Measurements from ENCODE around the gene CPLX1. TPM values are rescaled to one million over a fixed set of nuclear protein-coding genes. Genes with fewer than 3 reads are reported as not detected.

Gene CPLX1
- total and polyA plus RNA-seq, 9 donors, result 0.09 to 0.91 (median 0.27) TPM

DNA sequence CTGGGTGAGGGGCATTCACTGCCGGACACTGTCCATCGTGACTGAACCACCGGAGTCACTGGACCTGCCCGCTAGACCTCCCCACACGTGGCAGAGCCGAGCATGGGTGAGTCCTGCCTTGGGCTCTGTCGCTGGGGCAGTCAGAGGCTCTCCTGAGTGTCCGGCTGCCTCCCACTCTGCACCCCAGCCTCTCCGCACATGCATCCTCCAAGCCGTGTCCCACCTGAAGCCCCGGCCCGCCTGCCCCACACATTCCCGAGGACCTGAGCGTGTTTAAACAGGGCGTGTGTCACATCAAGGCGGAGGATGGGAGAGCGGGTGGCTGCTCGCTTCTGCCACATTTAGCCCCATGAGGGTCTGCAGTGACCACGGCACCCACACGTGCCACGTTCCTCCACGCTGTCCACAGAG is 4.7 kb downstream of the CPLX1 start:
- DNase-seq, result no peak
- H3K36me3 ChIP-seq (ENCODE audit: control insufficient read depth, insufficient read depth, low read length), result no peaks in the 10 kb centered on the region
- 79% methylated on average over 22 of the region's 22 CpGs for WGBS (ENCODE audit: insufficient coverage)
- H3K4me1 ChIP-seq (ENCODE audit: control insufficient read depth, insufficient read depth, low read length), result no peaks in the 10 kb centered on the region
- peaks cover 68% of the 10 kb centered on the region for H3K27me3 ChIP-seq (ENCODE audit: control insufficient read depth, insufficient read depth, low read length)
- no peaks in the 10 kb centered on the region for H3K9me3 ChIP-seq (replicated peaks; ENCODE audit: control insufficient read depth, low read depth, low read length)
- H3K27ac ChIP-seq (ENCODE audit: low read length), result no peak overlapping the region
- no peak overlapping the region for H3K4me3 ChIP-seq (ENCODE audit: low read length)

DNA sequence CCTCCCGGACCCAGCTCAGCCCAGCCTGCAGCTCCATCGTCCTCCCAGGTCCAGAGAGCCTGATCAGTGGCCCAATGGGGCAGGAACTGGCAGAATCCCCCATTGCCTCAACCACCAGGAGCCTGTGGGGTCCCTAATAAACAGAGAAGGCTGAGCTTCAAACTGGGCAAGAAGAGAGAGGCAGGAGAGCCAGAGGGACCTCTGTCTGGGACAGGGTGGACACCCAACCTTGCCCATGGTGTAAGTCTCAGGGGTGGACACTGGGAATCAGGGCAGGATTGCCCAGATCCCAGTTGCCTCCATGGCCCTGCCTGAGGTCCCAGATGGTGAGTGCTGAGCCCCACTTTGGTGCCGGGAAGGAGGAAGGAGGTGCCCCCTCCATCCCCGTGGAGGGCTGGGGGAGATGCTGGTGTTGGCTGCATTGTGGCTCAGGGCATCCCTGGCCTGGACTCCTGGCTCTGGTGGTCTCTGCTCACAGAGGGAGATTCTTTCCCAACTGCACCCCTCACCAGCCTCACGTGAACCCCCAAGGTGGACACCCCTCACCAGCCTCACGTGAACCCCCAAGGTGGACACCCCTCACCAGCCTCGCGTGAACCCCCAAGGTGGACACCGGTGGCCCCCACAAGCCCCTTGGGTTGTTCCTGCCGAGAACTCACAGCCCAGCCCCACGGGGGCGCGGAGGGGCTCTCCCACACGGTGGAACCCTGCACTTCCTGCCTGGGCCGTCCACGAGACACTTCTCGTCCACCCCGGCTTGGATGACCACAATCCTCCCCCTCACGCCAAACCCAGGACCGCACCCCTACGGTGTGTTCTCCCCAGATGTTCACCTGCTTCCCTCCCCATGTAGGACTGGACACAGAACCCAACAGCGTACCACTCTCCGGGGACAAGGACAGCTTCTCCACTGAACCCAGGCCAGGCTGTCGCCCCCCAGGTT is 5.4 kb downstream of the CPLX1 start:
- H3K36me3 ChIP-seq (ENCODE audit: control insufficient read depth, insufficient read depth, low read length), result no peaks in the 10 kb centered on the region
- H3K9me3 ChIP-seq (replicated peaks; ENCODE audit: control insufficient read depth, low read depth, low read length), result no peaks in the 10 kb centered on the region
- WGBS (ENCODE audit: insufficient coverage), result 77% methylated on average over 22 of the region's 24 CpGs
- H3K27me3 ChIP-seq (ENCODE audit: control insufficient read depth, insufficient read depth, low read length), result peaks cover 70% of the 10 kb centered on the region
- no peak for DNase-seq
- no peak overlapping the region for H3K27ac ChIP-seq (ENCODE audit: low read length)
- no peak overlapping the region for H3K4me3 ChIP-seq (ENCODE audit: low read length)
- H3K4me1 ChIP-seq (ENCODE audit: control insufficient read depth, insufficient read depth, low read length), result no peaks in the 10 kb centered on the region

DNA sequence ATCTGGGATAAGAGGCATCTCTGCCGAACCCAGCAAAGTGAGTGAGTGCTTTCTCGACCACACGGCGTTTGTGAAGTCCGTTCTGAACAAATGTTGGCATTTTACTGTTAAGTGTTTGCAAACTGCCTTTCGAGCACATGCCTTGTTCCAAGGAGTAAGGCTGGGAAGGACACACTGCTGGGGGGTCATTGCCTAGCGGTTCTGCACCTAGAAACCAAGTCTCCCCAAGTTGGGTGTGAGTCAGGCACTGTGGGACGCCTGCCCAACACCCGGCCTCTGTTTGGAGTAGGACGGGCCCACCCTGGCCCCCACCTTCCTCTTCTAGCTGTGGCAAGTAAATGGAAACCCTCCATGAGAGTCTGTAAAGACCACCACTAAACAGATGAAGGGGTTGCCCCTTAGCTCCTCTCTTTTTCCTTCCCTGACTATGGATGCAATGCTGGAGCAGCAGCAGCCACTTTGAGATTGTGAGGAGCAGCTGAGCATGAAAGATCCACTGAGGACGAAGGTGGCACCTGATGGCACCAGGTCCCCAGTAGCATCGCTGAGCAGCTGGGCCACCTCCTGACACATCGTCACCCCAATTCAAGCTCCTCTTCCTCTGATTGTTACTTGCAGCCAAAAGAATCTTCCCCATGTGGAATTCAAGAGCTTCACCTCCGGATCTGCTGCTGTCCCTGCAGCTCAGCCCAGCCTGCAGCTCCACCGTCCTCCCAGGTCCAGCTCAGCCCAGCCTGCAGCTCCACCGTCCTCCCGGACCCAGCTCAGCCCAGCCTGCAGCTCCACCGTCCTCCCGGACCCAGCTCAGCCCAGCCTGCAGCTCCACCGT is 6.3 kb downstream of the CPLX1 start:
- no peak overlapping the region for H3K27ac ChIP-seq (ENCODE audit: low read length)
- no peaks in the 10 kb centered on the region for H3K4me1 ChIP-seq (ENCODE audit: control insufficient read depth, insufficient read depth, low read length)
- H3K27me3 ChIP-seq (ENCODE audit: control insufficient read depth, insufficient read depth, low read length), result peaks cover 70% of the 10 kb centered on the region
- H3K36me3 ChIP-seq (ENCODE audit: control insufficient read depth, insufficient read depth, low read length), result no peaks in the 10 kb centered on the region
- H3K4me3 ChIP-seq (ENCODE audit: low read length), result no peak overlapping the region
- H3K9me3 ChIP-seq (replicated peaks; ENCODE audit: control insufficient read depth, low read depth, low read length), result no peaks in the 10 kb centered on the region
- 77% methylated on average over 16 of the region's 20 CpGs for WGBS (ENCODE audit: insufficient coverage)
- no peak for DNase-seq

DNA sequence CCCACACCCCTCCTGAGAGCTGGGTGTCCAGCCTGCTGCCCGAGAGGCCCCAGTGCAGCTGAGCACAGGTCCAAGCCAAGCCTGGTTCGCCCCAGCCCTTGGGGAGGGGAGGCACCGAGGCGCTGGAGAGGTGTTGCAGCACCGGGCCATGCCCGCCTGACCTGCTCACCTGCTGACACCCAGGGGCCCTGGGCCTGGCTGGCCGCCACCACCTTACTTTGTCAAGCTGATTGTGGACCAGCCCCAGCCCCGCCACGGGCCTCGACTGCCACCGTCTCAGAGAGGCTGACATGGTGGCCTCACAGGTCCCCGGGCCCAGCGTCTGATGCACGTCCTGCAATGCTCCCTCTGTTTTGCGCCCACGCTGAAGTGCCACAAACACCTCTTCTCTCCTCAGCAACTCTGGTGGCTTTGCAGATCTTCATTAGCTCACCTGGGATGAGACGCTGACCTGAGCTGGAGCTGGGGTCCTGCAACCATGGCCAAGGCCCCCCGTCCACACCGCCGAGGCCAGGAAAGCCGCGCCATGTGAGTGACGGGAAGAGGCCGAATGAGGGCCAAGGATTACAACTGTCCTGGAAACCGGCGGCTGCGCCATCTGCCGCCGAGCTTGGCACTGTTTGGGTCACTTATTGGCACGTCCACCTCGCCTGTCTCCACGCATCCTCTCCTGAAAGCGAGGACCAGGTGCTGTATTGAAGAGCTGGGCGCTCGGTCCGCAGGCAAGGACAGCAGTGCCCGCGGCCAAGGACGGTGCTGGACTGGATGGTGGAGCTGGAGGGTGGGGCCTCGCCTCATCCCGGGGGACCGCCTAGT is 7.6 kb downstream of the CPLX1 start:
- Histone ChIP-seq H3K27me3 (ENCODE audit: control insufficient read depth, insufficient read depth, low read length) (peaks cover 69% of the 10 kb centered on the region), H3K27ac (ENCODE audit: low read length) (no peak overlapping the region), H3K36me3 (ENCODE audit: control insufficient read depth, insufficient read depth, low read length) (no peaks in the 10 kb centered on the region), H3K4me3 (ENCODE audit: low read length) (no peak overlapping the region), H3K9me3 (replicated peaks; ENCODE audit: control insufficient read depth, low read depth, low read length) (no peaks in the 10 kb centered on the region), H3K4me1 (ENCODE audit: control insufficient read depth, insufficient read depth, low read length) (no peaks in the 10 kb centered on the region)
- 82% methylated on average over 42 of the region's 42 CpGs for WGBS (ENCODE audit: insufficient coverage)
- DNase-seq, result no peak

DNA sequence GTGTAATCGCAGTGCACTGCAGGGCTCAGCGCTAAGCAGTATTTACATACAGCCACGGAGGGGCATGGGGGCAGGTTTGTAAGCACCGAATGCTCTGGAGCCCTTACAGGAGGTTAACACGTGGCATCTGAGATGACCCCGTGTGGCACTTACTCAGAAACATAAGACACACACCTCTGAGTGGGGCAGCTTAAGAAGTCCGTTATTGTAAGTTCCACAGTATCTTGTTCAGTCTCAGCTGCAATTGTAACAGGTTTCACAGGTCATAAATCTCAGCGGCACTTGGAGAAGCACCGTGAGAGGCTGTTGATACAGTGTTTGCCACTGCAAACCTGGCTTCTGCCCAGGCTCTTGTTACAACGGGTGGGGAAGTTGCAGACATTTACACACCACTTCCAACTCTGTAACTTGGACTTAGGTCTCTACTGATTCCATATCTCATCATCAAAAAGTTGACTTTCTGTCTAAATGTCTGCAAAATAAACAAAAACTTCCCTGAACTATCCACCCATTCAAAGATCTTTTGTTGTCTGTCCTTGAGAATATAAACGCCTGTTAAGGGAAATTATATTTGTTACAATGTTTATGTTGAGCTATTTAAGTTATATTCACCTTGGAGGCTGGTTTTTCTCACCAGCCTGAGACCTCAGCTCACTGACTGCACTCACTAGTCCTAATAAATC is 10.3 kb downstream of the CPLX1 start:
- H3K9me3 ChIP-seq (replicated peaks; ENCODE audit: control insufficient read depth, low read depth, low read length), result no peaks in the 10 kb centered on the region
- 14% methylated on average over 6 of the region's 11 CpGs for WGBS (ENCODE audit: insufficient coverage)
- H3K27ac ChIP-seq (ENCODE audit: low read length), result no peak overlapping the region
- no peak overlapping the region for H3K4me3 ChIP-seq (ENCODE audit: low read length)
- no peaks in the 10 kb centered on the region for H3K36me3 ChIP-seq (ENCODE audit: control insufficient read depth, insufficient read depth, low read length)
- H3K27me3 ChIP-seq (ENCODE audit: control insufficient read depth, insufficient read depth, low read length), result peaks cover 55% of the 10 kb centered on the region
- H3K4me1 ChIP-seq (ENCODE audit: control insufficient read depth, insufficient read depth, low read length), result no peaks in the 10 kb centered on the region
- no peak for DNase-seq

DNA sequence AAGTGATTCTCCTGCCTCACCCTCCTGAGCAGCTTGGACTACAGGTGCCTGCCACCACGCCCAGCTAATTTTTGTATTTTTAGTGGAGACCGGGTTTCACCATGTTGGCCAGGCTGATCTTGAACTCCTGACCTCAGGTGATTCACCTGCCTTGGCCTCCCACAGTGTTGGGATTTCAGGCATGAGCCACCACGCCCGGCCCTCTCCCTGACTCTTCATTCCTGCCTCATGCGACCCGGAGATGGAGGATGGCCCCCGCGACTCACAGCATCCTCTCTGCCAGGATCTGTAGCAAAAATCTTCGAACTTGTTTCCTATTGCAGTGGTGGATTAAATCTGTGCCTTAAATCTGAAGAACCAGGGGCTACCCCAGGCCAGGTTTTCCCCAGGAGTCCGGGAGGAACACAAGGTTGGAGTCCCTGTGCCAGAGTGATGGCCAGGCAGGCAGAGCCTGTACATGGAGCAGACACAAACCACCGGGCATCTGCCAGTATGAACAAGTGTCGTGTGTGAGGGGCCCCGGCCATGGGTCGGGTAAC is 11.5 kb downstream of the CPLX1 start:
- Histone ChIP-seq H3K4me3 (ENCODE audit: low read length) (no peak overlapping the region), H3K9me3 (replicated peaks; ENCODE audit: control insufficient read depth, low read depth, low read length) (no peaks in the 10 kb centered on the region), H3K27ac (ENCODE audit: low read length) (no peak overlapping the region), H3K4me1 (ENCODE audit: control insufficient read depth, insufficient read depth, low read length) (no peaks in the 10 kb centered on the region), H3K27me3 (ENCODE audit: control insufficient read depth, insufficient read depth, low read length) (peaks cover 49% of the 10 kb centered on the region), H3K36me3 (ENCODE audit: control insufficient read depth, insufficient read depth, low read length) (no peaks in the 10 kb centered on the region)
- no peak for DNase-seq
- WGBS (ENCODE audit: insufficient coverage), result 75% methylated on average over 14 of the region's 14 CpGs

DNA sequence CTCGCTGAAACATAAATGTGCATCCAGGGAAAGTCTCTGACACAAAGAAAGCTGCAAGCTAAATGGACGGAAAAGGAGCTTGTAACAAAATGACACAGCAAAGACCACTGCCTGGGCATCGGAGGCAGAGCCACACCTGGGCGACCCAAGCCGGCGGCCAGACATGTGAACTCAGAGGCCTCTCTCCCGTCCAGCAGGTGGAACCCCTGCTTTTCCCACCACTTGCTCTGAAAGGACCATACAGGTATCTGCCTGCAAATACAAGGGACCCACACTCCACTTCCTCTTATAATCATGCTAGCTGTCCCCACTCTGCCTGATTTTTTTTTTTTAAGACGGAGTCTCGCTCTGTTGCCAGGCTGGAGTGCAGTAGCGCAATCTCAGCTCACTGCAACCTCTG is 12.0 kb downstream of the CPLX1 start:
- DNase-seq, result no peak
- no peaks in the 10 kb centered on the region for H3K4me1 ChIP-seq (ENCODE audit: control insufficient read depth, insufficient read depth, low read length)
- no peak overlapping the region for H3K27ac ChIP-seq (ENCODE audit: low read length)
- peaks cover 47% of the 10 kb centered on the region for H3K27me3 ChIP-seq (ENCODE audit: control insufficient read depth, insufficient read depth, low read length)
- no peak overlapping the region for H3K4me3 ChIP-seq (ENCODE audit: low read length)
- WGBS (ENCODE audit: insufficient coverage), result 56% methylated on average over 10 of the region's 10 CpGs
- H3K9me3 ChIP-seq (replicated peaks; ENCODE audit: control insufficient read depth, low read depth, low read length), result no peaks in the 10 kb centered on the region
- no peaks in the 10 kb centered on the region for H3K36me3 ChIP-seq (ENCODE audit: control insufficient read depth, insufficient read depth, low read length)

DNA sequence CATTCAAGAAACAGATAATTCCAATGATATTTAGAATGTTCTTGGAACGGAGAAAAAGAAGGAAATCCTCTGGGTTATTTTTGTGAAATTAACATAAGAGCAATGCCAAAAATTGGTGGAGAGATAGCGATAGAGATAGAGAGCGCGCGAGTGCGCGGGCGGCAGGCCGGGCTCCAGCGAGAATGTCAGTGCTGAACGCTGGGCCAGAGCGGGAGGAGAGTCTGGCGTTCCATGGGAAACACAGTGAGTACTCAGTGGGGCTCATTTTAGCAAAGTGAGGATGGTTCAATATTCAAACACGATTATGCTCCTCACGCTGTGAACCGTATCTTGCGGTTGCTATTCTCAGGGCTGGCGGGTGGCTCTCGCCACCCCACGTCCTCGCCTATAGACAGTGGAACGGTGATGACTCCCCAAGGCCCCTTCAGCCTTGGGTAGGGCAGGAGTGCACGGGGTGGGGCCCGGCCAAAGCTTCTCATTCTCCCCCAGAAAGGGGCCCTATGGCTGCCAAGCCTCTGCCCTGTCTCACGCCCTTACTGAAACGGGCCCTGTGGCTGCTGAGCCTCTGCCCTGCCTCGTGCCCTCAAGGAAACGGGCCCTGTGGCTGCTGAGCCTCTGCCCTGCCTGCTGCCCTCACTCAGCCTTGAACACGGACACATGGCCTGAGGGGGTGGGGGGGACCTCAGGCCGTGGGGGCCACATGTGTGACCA is 16.9 kb downstream of the CPLX1 start:
- DNase-seq, result no peak
- Histone ChIP-seq H3K27me3 (ENCODE audit: control insufficient read depth, insufficient read depth, low read length) (peaks cover 17% of the 10 kb centered on the region), H3K9me3 (replicated peaks; ENCODE audit: control insufficient read depth, low read depth, low read length) (no peaks in the 10 kb centered on the region), H3K4me3 (ENCODE audit: low read length) (no peak overlapping the region), H3K36me3 (ENCODE audit: control insufficient read depth, insufficient read depth, low read length) (no peaks in the 10 kb centered on the region), H3K4me1 (ENCODE audit: control insufficient read depth, insufficient read depth, low read length) (no peaks in the 10 kb centered on the region), H3K27ac (ENCODE audit: low read length) (no peak overlapping the region)
- 84% methylated on average over 23 of the region's 30 CpGs for WGBS (ENCODE audit: insufficient coverage)

DNA sequence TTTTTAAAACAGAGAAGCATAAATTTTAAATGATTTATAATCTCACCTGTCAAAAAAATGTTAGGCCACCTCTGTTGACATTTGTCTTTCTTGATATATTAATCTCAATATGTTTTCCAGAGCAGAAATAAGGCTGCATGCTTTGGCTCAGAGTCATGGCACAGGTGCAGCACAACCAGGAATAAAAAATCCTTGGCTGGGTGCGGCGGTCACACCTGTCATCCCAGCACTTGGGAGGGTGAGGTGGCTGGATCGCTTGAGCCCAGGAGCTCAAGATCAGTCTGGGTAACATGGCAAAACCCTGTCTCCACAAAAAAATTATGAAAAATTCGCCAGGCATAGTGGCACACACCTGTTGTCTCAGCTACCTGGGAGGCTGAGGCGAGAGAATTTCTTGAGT is 18.1 kb downstream of the CPLX1 start:
- no peak overlapping the region for H3K27ac ChIP-seq (ENCODE audit: low read length)
- no peaks in the 10 kb centered on the region for H3K4me1 ChIP-seq (ENCODE audit: control insufficient read depth, insufficient read depth, low read length)
- H3K4me3 ChIP-seq (ENCODE audit: low read length), result no peak overlapping the region
- H3K9me3 ChIP-seq (replicated peaks; ENCODE audit: control insufficient read depth, low read depth, low read length), result no peaks in the 10 kb centered on the region
- H3K27me3 ChIP-seq (ENCODE audit: control insufficient read depth, insufficient read depth, low read length), result peaks cover 7% of the 10 kb centered on the region
- DNase-seq, result no peak
- WGBS (ENCODE audit: insufficient coverage), result no CpG with 5 or more reads among the region's 5 CpGs
- no peaks in the 10 kb centered on the region for H3K36me3 ChIP-seq (ENCODE audit: control insufficient read depth, insufficient read depth, low read length)
